HepG2 (cell line): ENCODE data around the gene IL12A. TPM values are rescaled to one million over a fixed set of nuclear protein-coding genes. Genes with fewer than 3 reads are reported as not detected.

Experiments
- BRD4 ChIP-seq: sonication (generic); formaldehyde crosslinking; IDR thresholded peaks from 2 replicates; pipeline ENCODE4 v1.4.0; 2020; ENCODE audit warnings: missing genetic modification reagents
- ELF1 ChIP-seq: sonication (generic); formaldehyde crosslinking; IDR thresholded peaks from 2 replicates; pipeline ENCODE4 v1.4.0; 2020; ENCODE audit warnings: missing genetic modification reagents
- GMEB1 ChIP-seq: sonication (generic); formaldehyde crosslinking; IDR thresholded peaks from 2 replicates; pipeline ENCODE4 v1.5.1; 2020; ENCODE audit warnings: missing genetic modification reagents, mild to moderate bottlenecking, borderline replicate concordance
- HMG20B ChIP-seq: conservative IDR thresholded peaks from 2 replicates; pipeline ENCODE4 v1.6.1; 2016; ENCODE audit warnings: missing genetic modification reagents, missing compliant biosample characterization
- KLF6 ChIP-seq: IDR thresholded peaks from 2 replicates; pipeline ENCODE4 v1.8.0; 2016; ENCODE audit warnings: missing biosample characterization, missing genetic modification reagents
- SMARCE1 ChIP-seq: fragments of 450-650 bp; IDR thresholded peaks from 2 replicates; pipeline ENCODE4 v1.6.1; 2017; ENCODE audit warnings: borderline replicate concordance
- ZBED4 ChIP-seq: sonication (generic); formaldehyde crosslinking; IDR thresholded peaks from 2 replicates; pipeline ENCODE4 v1.4.0; 2020; ENCODE audit warnings: missing genetic modification reagents, borderline replicate concordance
- ZBTB1 ChIP-seq: sonication (generic); formaldehyde crosslinking; IDR thresholded peaks from 2 replicates; pipeline ENCODE4 v1.4.0; 2020; ENCODE audit warnings: missing genetic modification reagents, borderline replicate concordance
- ZBTB38 ChIP-seq: sonication (generic); formaldehyde crosslinking; IDR thresholded peaks from 2 replicates; pipeline ENCODE4 v1.5.1; 2020; ENCODE audit warnings: mild to moderate bottlenecking, missing genetic modification reagents
- ZNF317 ChIP-seq: sonication (generic); formaldehyde crosslinking; IDR thresholded peaks from 2 replicates; pipeline ENCODE4 v1.5.0; 2020; ENCODE audit warnings: mild to moderate bottlenecking, missing genetic modification reagents
- ZNF460 ChIP-seq: sonication (generic); formaldehyde crosslinking; IDR thresholded peaks from 2 replicates; pipeline ENCODE4 v1.5.1; 2020; ENCODE audit warnings: missing genetic modification reagents, mild to moderate bottlenecking, borderline replicate concordance
- ZNF546 ChIP-seq: sonication (generic); formaldehyde crosslinking; conservative IDR thresholded peaks from 2 replicates; pipeline ENCODE4 v1.8.1; 2023; ENCODE audit warnings: mild to moderate bottlenecking, missing genetic modification reagents
- ZNF674 ChIP-seq: sonication (generic); formaldehyde crosslinking; IDR thresholded peaks from 2 replicates; pipeline ENCODE4 v1.5.0; 2020; ENCODE audit warnings: low read depth, mild to moderate bottlenecking, missing genetic modification reagents
- polyA plus RNA-seq, 8 experiments: library from polyadenylated mRNA; depleted of rRNA in 3 of 8; stranded (reverse) in 7 of 8; unstranded in 1 of 8; fragments of >200 nt; fragmentation: Illumina TruSeq in 4 of 8; extraction: Trizol in 4 of 8; gene quantifications; 2 replicates each; pipeline versions ENCODE4 v1.2.1 to v1.2.3, GENCODE V29; 2011 to 2016; ENCODE audit warnings: low read depth in 4 of 8, missing spikeins in 1 of 8, mixed read lengths in 1 of 8; ENCODE audit not compliant: insufficient read depth in 1 of 8
- total RNA-seq, 5 experiments: library from RNA; depleted of rRNA; stranded (reverse); fragments of >200 nt; fragmentation: Illumina TruSeq; extraction: Trizol; gene quantifications; 2 replicates each; pipeline ENCODE4 v1.2.3, GENCODE V29; 2016; ENCODE audit warnings: low read depth in 1 of 5
- TF ChIP-seq, protein P1 (sequence below): sonication (generic); formaldehyde crosslinking; IDR thresholded peaks from 2 replicates; pipeline ENCODE4 v1.4.0; 2020; ENCODE audit warnings: missing genetic modification reagents, borderline replicate concordance
- TF ChIP-seq, protein P2 (sequence below): sonication (generic); formaldehyde crosslinking; IDR thresholded peaks from 2 replicates; pipeline ENCODE4 v1.8.1; 2023; ENCODE audit warnings: mild to moderate bottlenecking, inconsistent platforms, moderate library complexity, missing genetic modification reagents, borderline replicate concordance
- TF ChIP-seq, protein P3 (sequence below): sonication (generic); formaldehyde crosslinking; conservative IDR thresholded peaks from 2 replicates; pipeline ENCODE4 v1.5.0; 2020; ENCODE audit warnings: missing genetic modification reagents

Gene IL12A
- total and polyA plus RNA-seq, 2 of the 13 experiments (the other 11 are each of a cell fraction or from before 2014, with no cell fraction given) = 0.36 to 1.1 TPM

DNA sequence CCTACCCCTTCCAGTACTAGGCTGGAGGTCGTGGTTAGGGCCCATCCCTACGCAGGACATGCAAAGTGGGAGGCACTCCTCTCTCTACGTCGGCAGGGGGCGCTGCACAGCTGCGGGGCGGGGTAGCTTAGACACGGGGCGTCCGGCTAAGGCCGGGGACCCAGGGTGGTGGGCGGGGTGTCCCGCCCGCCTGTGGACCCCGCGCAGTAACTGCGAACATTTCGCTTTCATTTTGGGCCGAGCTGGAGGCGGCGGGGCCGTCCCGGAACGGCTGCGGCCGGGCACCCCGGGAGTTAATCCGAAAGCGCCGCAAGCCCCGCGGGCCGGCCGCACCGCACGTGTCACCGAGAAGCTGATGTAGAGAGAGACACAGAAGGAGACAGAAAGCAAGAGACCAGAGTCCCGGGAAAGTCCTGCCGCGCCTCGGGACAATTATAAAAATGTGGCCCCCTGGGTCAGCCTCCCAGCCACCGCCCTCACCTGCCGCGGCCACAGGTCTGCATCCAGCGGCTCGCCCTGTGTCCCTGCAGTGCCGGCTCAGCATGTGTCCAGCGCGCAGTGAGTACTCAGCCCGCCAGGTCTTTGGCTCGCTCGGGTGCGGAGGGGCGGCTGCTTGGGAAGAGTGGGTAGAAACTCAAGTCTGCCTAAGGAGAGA, at the start of gene IL12A (continued):
- TF ChIP-seq, protein P1, sequence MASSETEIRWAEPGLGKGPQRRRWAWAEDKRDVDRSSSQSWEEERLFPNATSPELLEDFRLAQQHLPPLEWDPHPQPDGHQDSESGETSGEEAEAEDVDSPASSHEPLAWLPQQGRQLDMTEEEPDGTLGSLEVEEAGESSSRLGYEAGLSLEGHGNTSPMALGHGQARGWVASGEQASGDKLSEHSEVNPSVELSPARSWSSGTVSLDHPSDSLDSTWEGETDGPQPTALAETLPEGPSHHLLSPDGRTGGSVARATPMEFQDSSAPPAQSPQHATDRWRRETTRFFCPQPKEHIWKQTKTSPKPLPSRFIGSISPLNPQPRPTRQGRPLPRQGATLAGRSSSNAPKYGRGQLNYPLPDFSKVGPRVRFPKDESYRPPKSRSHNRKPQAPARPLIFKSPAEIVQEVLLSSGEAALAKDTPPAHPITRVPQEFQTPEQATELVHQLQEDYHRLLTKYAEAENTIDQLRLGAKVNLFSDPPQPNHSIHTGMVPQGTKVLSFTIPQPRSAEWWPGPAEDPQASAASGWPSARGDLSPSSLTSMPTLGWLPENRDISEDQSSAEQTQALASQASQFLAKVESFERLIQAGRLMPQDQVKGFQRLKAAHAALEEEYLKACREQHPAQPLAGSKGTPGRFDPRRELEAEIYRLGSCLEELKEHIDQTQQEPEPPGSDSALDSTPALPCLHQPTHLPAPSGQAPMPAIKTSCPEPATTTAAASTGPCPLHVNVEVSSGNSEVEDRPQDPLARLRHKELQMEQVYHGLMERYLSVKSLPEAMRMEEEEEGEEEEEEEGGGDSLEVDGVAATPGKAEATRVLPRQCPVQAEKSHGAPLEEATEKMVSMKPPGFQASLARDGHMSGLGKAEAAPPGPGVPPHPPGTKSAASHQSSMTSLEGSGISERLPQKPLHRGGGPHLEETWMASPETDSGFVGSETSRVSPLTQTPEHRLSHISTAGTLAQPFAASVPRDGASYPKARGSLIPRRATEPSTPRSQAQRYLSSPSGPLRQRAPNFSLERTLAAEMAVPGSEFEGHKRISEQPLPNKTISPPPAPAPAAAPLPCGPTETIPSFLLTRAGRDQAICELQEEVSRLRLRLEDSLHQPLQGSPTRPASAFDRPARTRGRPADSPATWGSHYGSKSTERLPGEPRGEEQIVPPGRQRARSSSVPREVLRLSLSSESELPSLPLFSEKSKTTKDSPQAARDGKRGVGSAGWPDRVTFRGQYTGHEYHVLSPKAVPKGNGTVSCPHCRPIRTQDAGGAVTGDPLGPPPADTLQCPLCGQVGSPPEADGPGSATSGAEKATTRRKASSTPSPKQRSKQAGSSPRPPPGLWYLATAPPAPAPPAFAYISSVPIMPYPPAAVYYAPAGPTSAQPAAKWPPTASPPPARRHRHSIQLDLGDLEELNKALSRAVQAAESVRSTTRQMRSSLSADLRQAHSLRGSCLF (CRISPR knock-in tag) = no peak
- TF ChIP-seq SMARCE1 (no peak), KLF6 (CRISPR knock-in tag) (peak; percentile 45; the same call in 1 of the 2 replicates), ZNF674 (no peak), ZNF460 (no peak), ZBED4 (CRISPR knock-in tag) (0 out of 2 replicates have a peak, but pooled peaks have one; percentile 25), GMEB1 (no peak), BRD4 (CRISPR knock-in tag) (no peak), ELF1 (no peak), ZBTB38 (CRISPR knock-in tag) (no peak), ZNF546 (CRISPR knock-in tag) (no peak), ZBTB1 (no peak), HMG20B (CRISPR knock-in tag) (no peak), ZNF317 (CRISPR knock-in tag) (no peak)
- TF ChIP-seq, protein P2, sequence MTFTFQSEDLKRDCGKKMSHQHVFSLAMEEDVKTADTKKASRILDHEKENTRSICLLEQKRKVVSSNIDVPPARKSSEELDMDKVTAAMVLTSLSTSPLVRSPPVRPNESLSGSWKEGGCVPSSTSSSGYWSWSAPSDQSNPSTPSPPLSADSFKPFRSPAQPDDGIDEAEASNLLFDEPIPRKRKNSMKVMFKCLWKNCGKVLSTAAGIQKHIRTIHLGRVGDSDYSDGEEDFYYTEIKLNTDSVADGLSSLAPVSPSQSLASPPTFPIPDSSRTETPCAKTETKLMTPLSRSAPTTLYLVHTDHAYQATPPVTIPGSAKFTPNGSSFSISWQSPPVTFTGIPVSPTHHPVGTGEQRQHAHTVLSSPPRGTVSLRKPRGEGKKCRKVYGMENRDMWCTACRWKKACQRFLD (CRISPR knock-in tag) = peak; percentile 48; the same call in 1 of the 2 replicates
- TF ChIP-seq, protein P3, sequence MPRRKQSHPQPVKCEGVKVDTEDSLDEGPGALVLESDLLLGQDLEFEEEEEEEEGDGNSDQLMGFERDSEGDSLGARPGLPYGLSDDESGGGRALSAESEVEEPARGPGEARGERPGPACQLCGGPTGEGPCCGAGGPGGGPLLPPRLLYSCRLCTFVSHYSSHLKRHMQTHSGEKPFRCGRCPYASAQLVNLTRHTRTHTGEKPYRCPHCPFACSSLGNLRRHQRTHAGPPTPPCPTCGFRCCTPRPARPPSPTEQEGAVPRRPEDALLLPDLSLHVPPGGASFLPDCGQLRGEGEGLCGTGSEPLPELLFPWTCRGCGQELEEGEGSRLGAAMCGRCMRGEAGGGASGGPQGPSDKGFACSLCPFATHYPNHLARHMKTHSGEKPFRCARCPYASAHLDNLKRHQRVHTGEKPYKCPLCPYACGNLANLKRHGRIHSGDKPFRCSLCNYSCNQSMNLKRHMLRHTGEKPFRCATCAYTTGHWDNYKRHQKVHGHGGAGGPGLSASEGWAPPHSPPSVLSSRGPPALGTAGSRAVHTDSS (CRISPR knock-in tag) = no peak
